Measurements from ENCODE around the gene ROR2.

Gene ROR2

DNA sequence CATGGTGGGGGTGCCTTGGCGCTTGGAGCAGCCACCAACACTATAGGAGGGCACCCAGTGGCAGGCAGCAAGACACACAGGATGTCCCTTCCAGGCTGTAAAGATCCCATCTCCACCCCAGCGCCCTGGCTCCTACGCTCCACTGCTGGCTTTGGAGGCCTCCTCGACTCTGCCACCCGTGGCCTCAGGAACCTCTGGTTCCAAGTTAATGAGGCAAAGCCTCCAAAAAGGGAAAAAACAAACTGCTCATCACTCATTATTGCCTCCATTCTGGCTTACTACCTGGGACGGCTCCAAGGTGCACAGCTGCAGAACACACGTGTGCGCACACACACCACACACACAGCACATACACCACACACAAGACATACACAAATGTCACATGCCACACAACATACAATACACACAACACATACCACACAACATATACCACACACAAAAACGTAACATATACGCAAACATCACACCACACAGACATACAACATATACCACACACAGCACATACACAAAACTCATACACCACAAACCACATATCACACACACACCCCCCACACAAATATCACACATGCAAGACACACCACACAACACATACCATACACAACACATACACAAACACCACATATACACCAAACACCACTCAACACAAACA lies 45.3 kb downstream of the ROR2 start:
- H3K4me1 Mint-ChIP-seq (ENCODE audit: low read depth) = peaks cover 14% of the 10 kb centered on the region
- H3K27ac Mint-ChIP-seq = no peak overlapping the region
- peaks cover 13% of the 10 kb centered on the region for H3K27me3 Mint-ChIP-seq
- H3K9me3 Mint-ChIP-seq = no peaks in the 10 kb centered on the region
- H3K4me3 Mint-ChIP-seq = no peak overlapping the region
- H3K36me3 Mint-ChIP-seq (ENCODE audit: low read depth) = no peaks in the 10 kb centered on the region
- no peak for DNase-seq

GRCh38 chr9:91903126-91903911 lies 46.7 kb downstream of the ROR2 start:
- Mint-ChIP-seq H3K27ac (no peak overlapping the region), H3K4me1 (ENCODE audit: low read depth) (peaks cover 13% of the 10 kb centered on the region), H3K4me3 (no peak overlapping the region), H3K9me3 (no peaks in the 10 kb centered on the region), H3K27me3 (peaks cover 13% of the 10 kb centered on the region), H3K36me3 (ENCODE audit: low read depth) (no peaks in the 10 kb centered on the region)
- no peak for DNase-seq

- H3K4me3 Mint-ChIP-seq = no peak overlapping the region
- DNase-seq = no peak
- H3K27ac Mint-ChIP-seq = no peak overlapping the region
Observed at GRCh38 chr9:91902475-91903125, 47.4 kb downstream of the ROR2 start.

DNA sequence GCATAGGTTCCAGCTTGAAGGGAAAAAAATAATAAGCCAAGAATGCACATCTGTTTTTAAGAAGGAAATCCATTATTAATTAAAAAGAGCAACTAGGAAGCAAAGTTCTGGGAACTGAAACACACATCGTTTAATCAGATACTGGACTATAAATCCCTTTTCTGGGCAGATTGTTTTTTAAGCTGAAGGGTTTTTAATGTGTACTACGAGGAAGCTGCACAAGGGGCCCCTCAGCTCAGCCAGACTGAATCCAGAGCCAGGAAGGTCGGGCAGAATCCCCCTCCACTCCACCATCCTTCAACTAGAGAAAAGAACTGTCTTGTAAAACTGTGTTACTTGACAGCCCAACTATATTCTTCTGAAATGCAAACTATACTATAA lies 49.2 kb downstream of the ROR2 start:
- Mint-ChIP-seq H3K36me3 (ENCODE audit: low read depth) (no peaks in the 10 kb centered on the region), H3K4me3 (no peak overlapping the region), H3K27ac (no peak overlapping the region), H3K4me1 (ENCODE audit: low read depth) (no peaks in the 10 kb centered on the region), H3K9me3 (no peaks in the 10 kb centered on the region), H3K27me3 (peaks cover 24% of the 10 kb centered on the region)
- DNase-seq = no peak

More at GRCh38 chr9:91902475-91903125, 47.4 kb downstream of the ROR2 start:
- no peaks in the 10 kb centered on the region for H3K9me3 Mint-ChIP-seq
- H3K4me1 Mint-ChIP-seq (ENCODE audit: low read depth) = peaks cover 7% of the 10 kb centered on the region
- H3K36me3 Mint-ChIP-seq (ENCODE audit: low read depth) = no peaks in the 10 kb centered on the region
- H3K27me3 Mint-ChIP-seq = peaks cover 13% of the 10 kb centered on the region

DNA sequence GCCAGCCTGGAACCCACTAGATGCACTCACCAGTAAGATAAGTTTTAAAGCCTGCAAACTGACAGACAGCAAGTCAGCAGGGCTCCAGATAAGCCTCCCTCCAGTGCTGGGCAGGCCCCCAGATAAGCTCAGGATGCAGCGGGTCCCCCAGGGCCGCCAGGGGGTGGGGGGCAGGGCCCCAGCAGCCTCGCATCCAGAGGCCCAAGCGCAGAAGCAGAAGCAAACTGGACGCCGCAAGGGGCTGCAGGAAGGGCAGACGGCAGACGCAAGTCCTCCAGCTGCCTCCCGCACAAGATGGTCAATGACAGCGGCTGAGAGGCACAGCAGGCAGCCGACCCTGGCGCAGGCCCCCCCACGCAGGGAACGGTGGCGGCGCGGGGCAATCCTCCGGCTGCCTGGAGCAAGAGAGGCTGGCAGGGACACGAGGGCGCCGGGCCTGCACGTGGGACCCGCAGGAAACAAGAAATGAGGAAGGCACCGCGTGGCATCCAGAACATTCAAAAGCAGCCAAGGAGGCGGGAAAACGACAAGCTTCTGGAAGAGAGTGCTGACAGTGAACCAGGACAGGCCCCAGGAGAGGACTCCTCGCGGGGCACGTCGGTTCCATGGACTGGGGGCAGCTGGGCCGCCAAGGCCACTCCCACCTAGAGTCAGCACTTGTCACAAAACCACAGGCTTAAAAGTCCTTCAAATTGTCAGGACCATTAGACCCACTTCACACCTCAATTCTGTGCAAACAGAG lies 49.8 kb downstream of the ROR2 start:
- Mint-ChIP-seq H3K27ac (no peak overlapping the region), H3K4me3 (no peak overlapping the region), H3K4me1 (ENCODE audit: low read depth) (no peaks in the 10 kb centered on the region), H3K9me3 (no peaks in the 10 kb centered on the region), H3K27me3 (peaks cover 25% of the 10 kb centered on the region), H3K36me3 (ENCODE audit: low read depth) (no peaks in the 10 kb centered on the region)
- no peak for DNase-seq

DNA sequence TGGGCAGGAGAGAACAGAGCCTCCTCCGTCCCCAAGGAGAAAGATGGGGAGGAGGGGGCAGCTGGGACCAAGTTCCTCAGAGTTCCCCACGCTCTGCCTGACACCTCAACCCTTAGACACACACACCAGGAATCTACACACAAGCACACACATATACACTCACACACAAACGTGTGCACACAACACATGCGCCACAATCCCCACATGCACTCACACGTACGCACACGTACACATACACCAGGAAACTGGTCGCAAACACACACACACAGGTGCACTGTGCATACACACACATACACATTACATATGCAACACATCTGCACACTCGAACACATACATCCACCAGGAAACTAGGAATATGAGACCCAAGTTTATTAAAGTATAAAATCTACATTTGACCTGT lies 50.4 kb downstream of the ROR2 start:
- H3K9me3 Mint-ChIP-seq = no peaks in the 10 kb centered on the region
- H3K36me3 Mint-ChIP-seq (ENCODE audit: low read depth) = no peaks in the 10 kb centered on the region
- H3K27me3 Mint-ChIP-seq = peaks cover 29% of the 10 kb centered on the region
- no peaks in the 10 kb centered on the region for H3K4me1 Mint-ChIP-seq (ENCODE audit: low read depth)
- DNase-seq = no peak
- H3K27ac Mint-ChIP-seq = no peak overlapping the region
- no peak overlapping the region for H3K4me3 Mint-ChIP-seq

- peaks cover 29% of the 10 kb centered on the region for H3K27me3 Mint-ChIP-seq
- H3K27ac Mint-ChIP-seq = no peak overlapping the region
- no peaks in the 10 kb centered on the region for H3K4me1 Mint-ChIP-seq (ENCODE audit: low read depth)
- DNase-seq = no peak
- H3K9me3 Mint-ChIP-seq = no peaks in the 10 kb centered on the region
- no peaks in the 10 kb centered on the region for H3K36me3 Mint-ChIP-seq (ENCODE audit: low read depth)
- no peak overlapping the region for H3K4me3 Mint-ChIP-seq
Observed at GRCh38 chr9:91899219-91899563, 50.8 kb downstream of the ROR2 start.

DNA sequence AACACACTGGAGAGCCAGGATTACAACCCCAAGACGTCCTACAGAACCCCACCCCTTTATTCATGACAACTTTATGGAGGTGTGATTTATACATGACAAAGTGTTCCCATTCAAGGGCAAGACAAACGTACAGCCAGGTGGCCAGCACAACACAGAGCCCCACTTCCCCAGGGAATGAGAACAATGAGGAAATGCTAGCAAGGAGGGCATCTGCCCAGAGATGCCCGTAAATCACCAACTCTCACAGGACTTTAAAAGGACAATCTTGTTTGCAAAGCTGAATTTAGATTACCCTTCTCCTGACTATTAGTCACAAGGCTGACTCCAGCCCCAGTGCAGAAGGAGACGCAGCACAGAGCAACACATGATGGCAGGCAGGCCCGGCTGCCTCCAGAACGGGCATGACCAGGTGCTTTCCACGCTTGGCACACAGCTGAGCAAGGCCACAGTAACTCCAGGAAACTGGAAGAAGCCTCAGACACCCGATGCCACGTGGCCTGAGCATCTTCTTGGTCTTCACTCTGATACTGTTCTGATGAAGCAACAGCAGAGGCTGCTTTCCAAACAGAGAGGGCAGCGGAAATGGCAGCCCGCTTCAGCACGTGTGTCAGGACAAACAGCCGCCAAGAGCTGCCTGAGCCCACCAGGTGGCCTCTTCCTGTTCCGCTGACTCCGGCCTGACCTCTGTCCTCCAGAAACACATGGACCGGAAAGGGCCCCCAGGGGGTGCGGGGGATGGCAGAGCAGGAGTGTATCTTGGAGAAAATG lies 51.4 kb downstream of the ROR2 start:
- Mint-ChIP-seq H3K4me1 (ENCODE audit: low read depth) (no peaks in the 10 kb centered on the region), H3K9me3 (no peaks in the 10 kb centered on the region), H3K27me3 (peaks cover 34% of the 10 kb centered on the region), H3K36me3 (ENCODE audit: low read depth) (no peaks in the 10 kb centered on the region), H3K27ac (no peak overlapping the region), H3K4me3 (no peak overlapping the region)
- DNase-seq = no peak

- no peaks in the 10 kb centered on the region for H3K9me3 Mint-ChIP-seq
- H3K27ac Mint-ChIP-seq = no peak overlapping the region
- peaks cover 31% of the 10 kb centered on the region for H3K27me3 Mint-ChIP-seq
- no peak for DNase-seq
- H3K4me1 Mint-ChIP-seq (ENCODE audit: low read depth) = no peaks in the 10 kb centered on the region
- H3K36me3 Mint-ChIP-seq (ENCODE audit: low read depth) = no peaks in the 10 kb centered on the region
- no peak overlapping the region for H3K4me3 Mint-ChIP-seq
Observed at GRCh38 chr9:91897201-91897600, 52.8 kb downstream of the ROR2 start.

- H3K36me3 Mint-ChIP-seq (ENCODE audit: low read depth) = no peaks in the 10 kb centered on the region
- no peak overlapping the region for H3K27ac Mint-ChIP-seq
- no peaks in the 10 kb centered on the region for H3K9me3 Mint-ChIP-seq
- H3K4me3 Mint-ChIP-seq = no peak overlapping the region
- H3K27me3 Mint-ChIP-seq = peaks cover 30% of the 10 kb centered on the region
- H3K4me1 Mint-ChIP-seq (ENCODE audit: low read depth) = no peaks in the 10 kb centered on the region
- DNase-seq = no peak
Observed at GRCh38 chr9:91896513-91897121, 53.4 kb downstream of the ROR2 start.

- no peaks in the 10 kb centered on the region for H3K9me3 Mint-ChIP-seq
- no peak overlapping the region for H3K4me3 Mint-ChIP-seq
- no peaks in the 10 kb centered on the region for H3K36me3 Mint-ChIP-seq (ENCODE audit: low read depth)
- H3K4me1 Mint-ChIP-seq (ENCODE audit: low read depth) = no peaks in the 10 kb centered on the region
- H3K27ac Mint-ChIP-seq = no peak overlapping the region
- DNase-seq = no peak
- peaks cover 30% of the 10 kb centered on the region for H3K27me3 Mint-ChIP-seq
Observed at GRCh38 chr9:91896097-91896496, 53.9 kb downstream of the ROR2 start.

GRCh38 chr9:91894536-91894935 lies 55.5 kb downstream of the ROR2 start:
- Mint-ChIP-seq H3K4me3 (no peak overlapping the region), H3K4me1 (ENCODE audit: low read depth) (no peaks in the 10 kb centered on the region), H3K9me3 (no peaks in the 10 kb centered on the region), H3K27me3 (peaks cover 30% of the 10 kb centered on the region), H3K27ac (no peak overlapping the region), H3K36me3 (ENCODE audit: low read depth) (no peaks in the 10 kb centered on the region)
- DNase-seq = no peak

DNA sequence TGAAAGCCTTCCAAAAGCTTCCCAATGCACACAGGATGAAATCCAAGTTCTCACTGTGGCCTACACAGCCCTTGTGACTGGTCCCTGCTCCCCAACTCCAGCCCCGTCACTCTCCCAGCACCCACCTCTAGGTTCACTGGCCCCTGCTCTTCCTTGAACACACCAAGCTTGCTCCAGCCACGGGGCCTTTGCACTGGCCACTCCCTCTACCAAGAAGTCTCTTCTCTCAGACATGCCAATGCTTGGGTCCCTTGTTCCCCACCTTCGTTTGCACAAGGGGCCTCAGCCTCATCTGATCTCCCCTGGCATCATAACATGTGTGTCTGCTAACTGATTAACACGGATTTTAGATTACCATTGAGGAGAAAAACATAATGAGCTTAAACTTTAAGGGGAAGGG lies 56.0 kb downstream of the ROR2 start:
- no peak for DNase-seq
- Mint-ChIP-seq H3K4me1 (ENCODE audit: low read depth) (no peaks in the 10 kb centered on the region), H3K36me3 (ENCODE audit: low read depth) (no peaks in the 10 kb centered on the region), H3K27ac (no peak overlapping the region), H3K4me3 (no peak overlapping the region), H3K27me3 (peaks cover 32% of the 10 kb centered on the region), H3K9me3 (no peaks in the 10 kb centered on the region)

DNA sequence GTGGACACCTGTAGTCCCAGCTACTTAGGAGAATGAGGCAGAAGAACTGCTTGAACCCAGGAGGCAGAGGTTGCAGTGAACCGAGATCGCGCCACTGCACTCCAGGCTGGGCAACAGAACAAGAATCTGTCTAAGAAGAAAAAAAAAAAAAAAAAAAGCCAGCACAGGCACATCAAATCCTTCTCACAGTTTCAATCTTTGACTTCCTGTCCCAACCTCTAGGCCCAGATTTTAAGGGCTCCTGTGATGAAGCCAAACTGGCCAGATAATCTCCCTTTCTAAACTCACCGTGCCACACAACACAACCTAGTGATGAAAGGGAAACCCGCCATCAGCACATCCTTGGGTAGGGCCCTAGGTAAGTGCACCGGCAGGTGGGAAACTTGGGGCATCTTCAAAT lies 58.1 kb downstream of the ROR2 start:
- H3K27ac Mint-ChIP-seq = no peak overlapping the region
- H3K27me3 Mint-ChIP-seq = peaks cover 41% of the 10 kb centered on the region
- no peaks in the 10 kb centered on the region for H3K9me3 Mint-ChIP-seq
- no peak for DNase-seq
- H3K4me1 Mint-ChIP-seq (ENCODE audit: low read depth) = no peaks in the 10 kb centered on the region
- H3K4me3 Mint-ChIP-seq = no peak overlapping the region
- no peaks in the 10 kb centered on the region for H3K36me3 Mint-ChIP-seq (ENCODE audit: low read depth)
